ENCODE results near the gene ARPC2.
"Not testable (repeated sequence)": the region's sequence is repeated elsewhere in the genome, so short reads cannot be mapped to it uniquely, and the experiment has no call there.

Gene ARPC2

DNA sequence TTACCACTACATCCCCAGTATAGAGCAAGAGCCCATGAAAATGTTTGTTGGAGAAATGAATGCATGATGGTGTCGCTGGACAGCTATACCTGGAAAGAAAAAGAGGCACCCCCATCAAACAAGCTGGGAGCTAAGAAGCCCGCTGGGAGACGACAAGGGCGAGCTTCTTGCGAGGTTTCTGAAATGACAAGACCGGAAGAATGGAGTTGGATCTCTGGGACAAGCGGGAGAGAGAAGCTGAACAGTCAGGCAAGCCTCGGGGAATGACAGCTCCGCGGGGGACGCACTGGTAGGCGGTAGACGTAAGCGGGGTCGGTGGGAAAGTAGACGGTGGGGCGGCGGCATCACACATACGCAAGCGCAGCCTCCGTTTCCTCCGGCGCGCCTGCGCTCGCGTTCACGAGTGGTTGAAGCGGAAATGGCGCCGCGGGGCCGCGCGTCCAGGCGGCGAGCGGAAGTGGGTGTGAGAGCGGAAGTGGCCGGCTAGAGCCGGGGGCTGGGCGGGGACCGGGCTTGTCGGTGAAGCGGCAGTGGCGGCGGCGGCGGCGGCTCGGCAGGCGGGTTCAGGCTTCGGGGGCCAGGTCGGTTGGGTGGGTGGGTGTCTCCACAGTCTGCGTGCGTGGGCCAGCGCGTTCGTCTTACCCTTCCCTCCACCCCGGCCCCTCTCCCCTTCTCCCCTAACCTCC lies at the start of gene ARPC2:
Gene ARPC2, plus strand, starts transcription at position 516 of the 686 bp plus-strand sequence. CDS start 282 bp downstream, outside the sequence.
- peak; percentile 91 for DNase-seq

DNA sequence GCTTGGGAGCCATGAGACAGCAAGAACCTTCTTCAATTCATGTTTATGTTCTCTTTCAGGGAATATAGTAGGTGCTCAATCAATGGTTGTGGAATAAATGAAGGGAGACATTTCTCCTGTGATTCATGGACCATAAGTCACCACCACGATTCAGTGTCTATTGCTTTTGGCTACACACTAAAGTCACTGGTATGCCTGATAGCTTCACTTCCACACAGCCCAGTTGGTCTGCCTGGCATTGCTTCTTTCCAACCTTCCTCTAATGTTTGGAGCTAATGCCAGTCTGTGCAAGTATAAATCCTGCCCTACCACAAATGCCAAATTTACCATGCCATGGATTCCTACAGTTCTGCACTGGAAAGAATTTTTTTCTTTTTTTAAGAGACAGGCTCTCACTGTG lies 49.0 kb upstream of the ARPC2 start:
- DNase-seq: no peak

DNA sequence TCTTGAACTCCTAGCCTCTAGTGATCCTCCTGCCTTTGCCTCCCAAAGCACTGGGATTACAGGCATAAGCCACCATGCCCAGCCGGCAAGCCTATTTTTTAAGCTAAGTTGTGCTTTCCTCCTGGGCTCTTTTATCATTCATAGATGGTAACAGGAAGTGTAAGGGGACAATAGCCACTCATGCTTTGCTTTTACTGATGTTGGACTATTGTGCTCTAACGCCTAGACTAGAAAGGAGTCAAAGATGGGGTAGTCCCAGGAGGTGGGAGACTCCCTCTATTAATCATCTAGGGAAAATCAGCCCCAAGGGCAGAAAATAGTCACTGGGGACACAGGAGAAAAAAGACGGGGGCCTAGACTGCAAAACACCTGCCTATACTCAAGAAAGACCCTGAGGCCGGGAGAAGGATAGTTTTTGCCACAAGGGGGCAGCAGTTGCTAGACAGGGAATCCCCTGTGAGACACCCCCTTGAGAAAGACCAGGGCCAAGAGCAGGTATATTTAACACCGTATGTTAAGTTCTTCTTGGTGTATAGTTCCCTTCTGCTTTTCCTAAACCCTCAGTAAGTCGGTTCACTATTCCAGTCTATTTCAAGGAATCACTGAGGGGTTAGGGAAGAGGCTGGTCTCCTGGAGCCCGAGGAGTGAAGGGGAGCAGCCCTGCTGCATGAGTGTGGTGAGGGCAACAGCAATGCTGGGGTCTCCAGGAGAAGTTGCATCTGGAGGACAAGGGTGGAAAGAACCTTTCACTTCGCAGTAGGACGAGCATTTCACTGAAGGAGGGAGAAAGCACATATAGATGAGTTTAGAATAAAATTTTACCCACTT lies 48.1 kb upstream of the ARPC2 start:
- no peak for DNase-seq

DNA sequence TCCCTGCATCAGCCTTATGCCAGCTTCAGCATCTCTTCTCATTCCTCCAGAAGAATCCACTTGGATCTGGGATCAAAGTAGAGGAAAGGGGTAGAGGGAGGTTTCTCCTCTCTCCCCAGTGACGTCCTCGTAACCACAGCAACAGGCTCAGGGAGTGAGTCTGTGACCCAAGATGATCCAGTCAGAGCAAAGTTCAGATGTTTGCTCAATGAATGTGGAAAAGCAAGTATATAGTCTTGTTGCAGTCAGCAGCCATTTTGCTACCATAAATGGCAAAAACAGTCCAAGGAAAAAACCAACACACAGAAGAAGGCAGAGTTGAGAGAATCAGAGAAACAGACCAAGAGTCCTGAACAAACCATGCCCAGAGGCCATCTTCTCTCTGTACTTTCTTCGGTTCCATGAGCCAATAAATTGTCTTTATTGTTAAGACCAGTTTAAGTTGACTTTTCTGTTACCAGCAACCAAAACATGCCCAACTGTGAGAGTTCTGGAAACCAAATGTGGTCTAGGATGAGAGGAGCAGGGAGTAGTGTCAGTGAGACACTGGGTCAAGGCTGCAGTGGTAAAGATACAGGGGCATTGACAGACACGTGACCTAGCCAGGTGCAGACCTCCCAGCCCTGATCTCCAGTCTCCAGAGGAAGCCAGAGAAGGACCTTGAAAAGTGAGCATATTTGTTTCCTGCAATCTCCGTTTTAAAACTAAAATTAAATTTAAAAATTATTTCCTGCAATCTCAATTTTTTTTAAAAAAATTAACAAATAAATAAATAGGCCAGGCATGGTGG lies 47.0 kb upstream of the ARPC2 start:
- DNase-seq: no peak

DNA sequence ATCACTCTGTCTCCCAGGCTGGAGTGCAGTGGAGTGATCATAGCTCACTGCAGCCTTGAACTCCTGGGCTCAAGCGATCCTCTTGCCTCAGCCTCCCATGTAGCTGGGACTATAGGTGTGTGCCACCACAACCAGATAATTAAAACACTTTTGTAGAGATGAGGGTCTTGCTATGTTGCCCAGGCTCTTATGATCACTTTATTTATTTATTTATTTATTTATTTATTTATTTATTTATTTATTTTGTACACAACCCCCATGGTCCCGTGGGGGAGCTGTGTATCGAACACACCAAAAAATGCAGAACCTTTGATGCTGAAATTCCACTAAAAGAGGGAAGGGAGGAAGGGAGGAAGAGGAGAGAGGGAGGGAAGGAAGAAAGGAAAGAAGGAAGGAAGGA lies 45.2 kb upstream of the ARPC2 start:
- DNase-seq: not testable (repeated sequence)

DNA sequence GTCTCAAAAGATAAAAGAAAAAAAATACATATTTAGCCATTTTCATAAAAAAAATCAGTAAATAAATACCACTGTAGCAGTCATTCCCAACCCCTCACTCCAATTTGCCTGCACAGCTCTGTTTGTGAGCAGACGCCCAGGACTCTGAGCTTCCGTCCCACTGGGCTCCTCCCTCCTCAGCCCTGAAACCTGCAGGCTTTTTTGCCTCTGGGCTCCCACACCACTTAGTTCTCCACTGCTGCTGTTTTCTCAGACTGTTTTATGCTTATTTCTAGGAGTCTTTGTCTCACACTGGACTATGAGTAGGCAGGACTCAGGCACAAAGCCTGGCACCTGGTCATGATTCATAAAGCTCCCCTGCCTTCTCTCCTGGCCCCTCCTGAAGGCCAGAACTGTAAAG lies 44.1 kb upstream of the ARPC2 start:
- DNase-seq: no peak

DNA sequence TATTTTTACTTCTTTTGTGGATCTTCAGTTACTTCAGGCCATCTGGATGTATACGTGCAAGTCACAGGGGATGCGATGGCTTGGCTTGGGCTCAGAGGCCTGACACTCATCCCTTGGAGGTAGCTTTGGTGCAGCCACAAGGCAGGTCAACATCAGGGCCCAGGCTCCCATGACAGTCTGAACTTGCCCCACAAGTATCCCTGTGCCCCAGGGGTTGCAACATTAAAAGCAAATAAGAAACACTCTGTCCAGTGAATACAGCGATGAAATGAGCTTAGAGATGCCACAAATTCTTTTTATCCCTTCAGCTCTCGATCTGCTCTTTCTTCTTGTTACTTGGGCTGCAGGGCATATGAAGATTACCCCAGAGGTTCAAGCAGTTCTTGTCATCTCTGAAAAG lies 37.2 kb upstream of the ARPC2 start:
- DNase-seq: no peak

DNA sequence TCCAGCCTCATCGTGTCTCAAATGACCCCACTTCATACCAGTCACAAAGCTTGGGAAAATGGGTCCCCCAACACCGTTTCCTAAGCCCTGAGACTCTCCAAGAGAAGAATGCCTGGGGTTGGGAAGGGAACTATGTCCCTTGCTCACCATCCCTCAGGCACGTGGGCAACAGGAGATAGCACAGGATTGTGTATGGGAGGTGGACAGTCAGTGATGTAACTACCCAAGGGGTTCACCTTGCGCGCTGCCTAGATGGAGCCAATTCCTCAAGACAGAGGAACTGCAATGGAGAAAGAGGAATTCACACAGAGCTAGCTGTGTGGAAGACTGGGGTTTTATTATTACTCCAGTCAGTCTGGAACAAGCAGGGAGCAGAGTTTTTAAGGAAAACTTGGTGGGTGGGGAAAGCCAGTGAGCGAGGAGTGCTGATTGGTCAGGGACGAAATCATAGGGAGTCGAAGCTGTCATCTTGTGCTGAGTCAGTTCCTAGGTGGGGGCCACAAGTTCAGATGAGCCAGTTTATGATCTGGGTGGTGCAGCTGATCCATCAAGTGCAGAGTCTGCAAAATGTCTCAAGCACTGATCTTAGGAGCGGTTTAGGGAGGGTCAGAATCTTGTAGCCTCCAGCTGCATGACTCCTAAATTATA lies 36.4 kb upstream of the ARPC2 start:
- no peak for DNase-seq

DNA sequence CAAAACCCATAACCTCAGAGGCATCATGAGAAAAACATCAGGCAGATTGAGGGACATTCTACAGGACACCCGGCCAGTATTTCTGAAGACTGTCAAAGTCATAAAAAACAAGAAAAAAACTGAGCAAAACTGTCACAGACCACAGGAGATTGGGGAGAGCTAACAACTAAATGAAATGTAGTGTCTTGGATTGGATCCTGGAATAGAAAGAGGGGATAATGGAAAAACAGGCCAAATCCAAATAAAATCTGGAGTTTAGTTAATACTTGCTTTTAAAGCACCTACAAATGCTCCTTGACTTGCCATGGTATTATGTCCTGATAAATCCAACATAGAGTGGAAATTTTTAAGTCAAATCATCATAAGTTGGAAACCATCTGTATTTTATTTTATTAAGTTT lies 32.7 kb upstream of the ARPC2 start:
- DNase-seq: no peak

DNA sequence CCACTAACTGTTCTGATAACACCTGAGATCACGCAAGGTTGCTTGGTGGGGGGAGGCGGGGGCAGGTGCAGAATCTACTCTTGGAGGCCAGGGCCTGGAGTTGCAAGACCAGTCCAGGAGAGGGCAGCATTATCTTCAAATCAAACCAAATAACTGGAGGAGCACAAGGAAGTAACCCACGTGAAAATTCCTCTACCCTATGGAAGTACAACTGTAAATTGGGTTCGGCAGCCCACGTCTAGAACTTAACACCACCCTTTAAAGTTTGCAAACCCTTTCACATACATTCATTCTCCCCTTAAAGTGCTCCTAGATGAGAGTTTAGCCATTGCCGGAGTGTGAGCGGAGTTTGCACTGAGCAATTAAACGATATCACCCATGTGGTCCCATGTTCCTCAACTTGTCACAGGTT lies 30.6 kb upstream of the ARPC2 start:
- DNase-seq: no peak

DNA sequence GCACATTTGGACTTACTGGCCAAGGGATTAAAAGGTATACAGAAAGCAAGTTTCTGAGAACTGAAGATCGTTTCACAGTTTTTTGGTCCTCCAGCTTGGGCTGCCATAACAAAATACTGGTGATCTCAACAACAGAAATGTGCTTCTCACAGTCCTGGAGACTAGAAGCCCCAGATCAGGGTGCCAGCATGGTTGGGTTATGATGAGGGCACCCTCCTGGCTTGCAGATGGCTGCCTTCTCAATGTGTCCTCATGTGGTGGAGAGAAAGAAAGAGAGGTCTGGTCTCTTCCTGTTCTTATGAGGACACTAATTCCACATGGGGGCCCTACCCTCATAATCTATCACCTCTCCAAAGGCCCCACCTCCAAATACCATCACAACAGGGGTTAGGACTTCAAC lies 30.1 kb upstream of the ARPC2 start:
- no peak for DNase-seq

DNA sequence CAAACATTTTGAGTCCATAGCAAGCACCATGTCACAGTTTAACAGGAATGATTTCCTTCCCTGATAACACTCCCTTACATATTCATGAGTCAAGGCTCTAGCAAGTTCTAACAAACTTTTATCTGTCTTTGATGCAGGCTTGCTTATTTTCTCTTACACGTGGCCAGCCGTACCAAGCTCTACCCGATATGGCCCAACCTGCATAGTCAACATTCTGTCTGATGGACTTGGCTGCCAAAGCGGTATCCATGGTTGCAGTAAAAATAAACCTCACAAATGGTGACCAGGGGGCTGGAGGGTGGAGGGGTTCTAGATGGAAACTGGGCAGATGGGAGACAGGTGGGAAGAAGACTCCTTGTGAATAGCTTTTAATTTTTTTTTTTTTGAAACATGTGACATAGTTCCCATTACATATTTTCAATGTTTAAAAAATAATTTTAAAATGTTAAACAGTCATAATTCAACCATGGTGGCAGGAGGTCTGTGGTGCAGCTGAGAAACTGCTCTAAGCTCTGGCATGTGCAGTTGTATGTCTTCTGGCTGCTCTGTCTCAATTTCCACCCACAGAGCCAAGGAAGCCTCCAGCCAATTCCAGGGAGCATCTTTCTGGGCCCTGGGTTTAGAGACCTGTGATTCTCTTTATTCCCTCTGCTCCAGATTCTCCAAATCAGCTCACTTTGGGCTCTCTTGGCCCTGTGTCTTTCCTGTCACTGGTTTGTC lies 29.5 kb upstream of the ARPC2 start:
- DNase-seq: no peak

DNA sequence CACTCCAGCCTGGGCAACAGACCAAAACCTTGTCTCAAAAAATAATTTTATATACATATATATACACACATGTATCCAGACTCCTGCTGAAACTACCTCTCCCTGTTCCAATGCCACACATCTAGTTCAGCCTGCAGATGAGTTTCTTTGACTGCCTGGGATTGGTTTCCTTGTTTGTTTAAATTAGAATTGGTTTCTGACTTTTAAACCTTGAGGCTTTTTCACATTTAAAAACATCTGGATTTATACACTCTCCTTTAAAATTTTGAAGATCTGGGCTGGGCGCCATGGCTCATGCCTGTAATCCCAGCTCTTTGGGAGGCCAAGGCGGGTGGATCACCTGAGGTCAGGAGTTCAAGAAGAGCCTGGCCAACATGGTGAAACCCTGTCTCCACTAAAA lies 28.5 kb upstream of the ARPC2 start:
- no peak for DNase-seq

DNA sequence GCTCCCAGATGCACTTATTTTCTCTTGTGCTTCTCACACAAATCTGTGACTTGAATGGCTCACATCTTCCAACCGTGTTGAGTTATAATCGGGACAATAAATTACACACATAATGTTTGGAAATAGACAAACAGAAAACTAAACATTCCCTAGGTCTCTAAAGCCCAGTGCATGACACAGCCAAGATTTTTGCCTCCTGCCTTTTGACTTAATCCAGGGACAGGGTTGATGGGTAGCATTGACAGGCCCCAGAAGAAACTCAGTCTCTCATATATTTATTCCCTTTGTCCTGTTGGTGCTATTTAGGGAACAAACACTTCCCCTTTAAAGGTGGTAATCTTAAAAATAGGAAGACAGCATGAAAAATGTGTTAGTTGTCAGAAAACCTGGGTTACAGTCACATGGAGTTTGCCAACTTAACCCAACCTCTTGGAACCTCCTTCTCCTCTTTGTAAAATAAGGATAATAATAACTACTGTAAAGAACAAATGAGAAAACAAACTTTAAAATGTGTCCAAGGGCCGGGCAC lies 24.0 kb upstream of the ARPC2 start:
- no peak for DNase-seq

DNA sequence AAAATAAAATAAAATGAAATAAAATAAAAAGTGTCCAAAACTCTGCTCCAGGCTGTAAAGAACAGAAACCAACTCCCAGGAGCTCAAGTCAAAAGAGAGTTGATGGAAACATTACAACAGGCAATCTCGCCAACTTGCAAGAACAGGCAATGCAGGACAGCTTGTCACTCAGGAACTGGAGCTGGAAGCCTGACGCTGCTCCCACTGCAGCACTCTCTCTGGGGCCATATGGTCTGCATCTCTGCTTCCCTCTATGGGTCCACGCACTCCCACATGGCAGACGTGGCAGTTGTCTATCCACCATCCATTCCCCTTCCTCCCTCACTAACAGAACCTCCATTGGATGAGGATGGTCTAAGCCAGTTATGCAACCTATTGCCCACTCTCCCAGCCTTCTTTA lies 23.3 kb upstream of the ARPC2 start:
- no peak for DNase-seq

DNA sequence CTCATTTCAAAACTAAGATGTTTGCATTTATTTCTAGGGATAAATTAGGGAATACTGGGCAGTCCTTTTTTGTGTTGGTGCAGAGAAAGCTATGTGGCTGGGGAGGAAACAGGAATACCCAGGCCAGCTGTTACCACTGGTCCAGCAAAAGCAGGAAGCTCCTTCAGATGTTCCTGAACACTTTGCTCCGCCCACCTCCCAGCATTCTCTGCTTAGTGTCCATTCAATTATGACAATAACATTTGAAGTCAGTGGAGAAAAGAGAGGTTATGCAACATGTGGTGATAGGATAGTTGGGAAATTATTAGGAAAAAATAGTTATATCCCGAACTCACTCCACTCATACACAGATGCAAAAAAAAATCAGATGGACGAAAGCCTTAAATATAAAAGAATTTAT lies 22.1 kb upstream of the ARPC2 start:
- DNase-seq: no peak

DNA sequence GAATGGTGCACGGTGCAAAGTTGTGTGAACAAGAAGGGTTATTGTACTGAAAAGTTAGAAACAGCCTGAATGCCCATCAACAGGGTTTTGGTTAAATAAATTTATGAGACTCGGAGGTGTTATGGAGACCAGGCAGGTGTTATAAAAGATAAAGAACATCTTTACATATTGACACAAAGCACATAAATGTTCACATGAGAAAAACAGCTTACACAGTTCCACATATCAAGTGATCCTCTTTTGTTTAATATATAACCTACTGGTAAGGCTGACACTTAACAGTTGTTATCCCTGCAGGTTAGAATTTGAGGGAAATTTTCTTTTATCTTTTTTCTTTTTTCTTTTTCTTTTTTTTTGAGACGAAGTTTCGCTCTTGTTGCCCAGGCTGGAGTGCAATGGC lies 20.0 kb upstream of the ARPC2 start:
- DNase-seq: no peak

DNA sequence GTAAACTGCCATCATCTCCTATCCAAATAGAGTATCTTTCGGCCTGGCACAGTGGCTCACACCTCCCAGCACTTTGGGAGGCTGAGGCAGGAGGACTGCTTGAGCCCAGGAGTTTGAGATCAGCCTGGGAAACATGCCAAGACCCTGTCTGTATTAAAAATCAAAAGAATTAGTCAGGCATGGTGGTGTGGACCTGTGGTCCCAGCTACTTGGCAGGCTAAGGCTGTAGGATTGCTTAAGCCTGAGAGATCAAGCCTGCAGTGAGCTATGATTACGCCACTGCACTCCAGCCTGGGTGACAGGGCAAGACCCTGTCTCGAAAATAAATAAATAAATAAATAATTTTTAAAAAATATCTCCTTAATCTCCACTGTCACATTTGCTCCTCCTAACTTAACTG lies 14.7 kb upstream of the ARPC2 start:
- DNase-seq: no peak

DNA sequence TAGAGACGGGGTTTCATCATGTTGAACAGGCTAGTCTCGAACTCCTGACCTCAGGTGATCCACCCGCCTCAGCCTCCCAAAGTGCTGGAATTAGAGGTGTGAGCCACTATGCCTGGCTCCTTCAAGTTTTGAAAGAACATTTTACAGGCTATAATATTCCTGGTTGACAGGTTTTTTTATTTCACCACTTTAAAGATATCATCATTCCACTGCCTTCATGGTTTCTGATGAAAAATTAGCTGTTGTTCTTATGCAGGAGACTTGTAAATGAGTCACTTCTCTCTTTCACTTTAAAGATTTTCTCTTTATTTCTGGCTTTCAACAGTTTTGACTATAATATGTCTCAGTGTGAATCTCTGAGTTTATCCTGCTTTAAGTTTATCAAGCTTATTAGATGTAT lies 7.9 kb upstream of the ARPC2 start:
- DNase-seq: no peak

DNA sequence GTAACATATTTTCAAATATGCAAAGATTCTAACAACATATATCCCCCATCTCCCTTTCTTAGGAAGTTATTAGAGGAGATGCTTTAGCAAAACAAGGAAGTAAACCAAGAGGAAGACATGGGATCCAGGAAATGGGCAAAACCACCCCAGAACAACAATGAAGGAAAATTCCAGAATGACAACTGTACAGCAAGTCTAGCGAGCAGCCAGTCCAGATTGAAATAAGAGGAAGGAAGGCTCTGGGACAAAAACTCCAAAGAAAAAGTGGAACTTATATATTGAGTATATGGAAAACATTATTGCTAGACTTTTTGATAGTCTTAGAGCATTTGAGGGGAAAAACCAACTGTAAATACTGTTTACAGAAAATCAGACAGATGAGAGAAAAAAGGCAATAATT lies 2.9 kb upstream of the ARPC2 start:
- DNase-seq: no peak

DNA sequence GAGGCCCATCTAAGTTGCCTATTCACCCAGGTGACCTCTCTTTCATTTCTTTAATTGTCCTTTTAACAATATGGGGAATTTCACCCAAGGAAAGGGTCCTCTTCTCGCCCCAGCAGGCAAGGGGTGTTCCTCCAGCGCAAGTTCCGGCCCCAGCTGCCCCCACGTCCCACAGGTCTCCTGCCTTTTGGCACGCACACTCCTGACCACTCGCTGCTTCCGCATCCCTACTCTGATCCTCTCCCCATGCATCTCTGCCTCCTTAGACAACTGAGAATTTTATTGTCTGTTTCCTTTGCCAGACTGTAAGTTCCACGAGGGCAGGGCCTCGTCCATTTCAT lies 684 bp upstream of the ARPC2 start:
- no peak for DNase-seq

All from T1000 (cell line).